Progenitor cell of endocrine pancreas (in vitro differentiated cells): ENCODE results near the gene TMEM54. TPM values are rescaled to one million over a fixed set of nuclear protein-coding genes. Genes with fewer than 3 reads are reported as not detected.
A peak's percentile ranks its signal among the peaks of the same experiment; 100 is the strongest.
"Not testable (repeated sequence)": the region's sequence is repeated elsewhere in the genome, so short reads cannot be mapped to it uniquely, and the experiment has no call there.

Experiments
- DNase-seq: peaks from one replicate; pipeline ENCODE4 v3.0.0; 2021; ENCODE audit warnings: low spot score; ENCODE audit not compliant: unreplicated experiment
- H3K27ac Mint-ChIP-seq: 2 replicates; pipeline ENCODE4 v1.8.0; 2021; ENCODE audit warnings: mild to moderate bottlenecking, moderate library complexity, mixed read lengths
- H3K27me3 Mint-ChIP-seq: 2 replicates; pipeline ENCODE4 v1.8.0; 2021; ENCODE audit warnings: mixed read lengths
- H3K36me3 Mint-ChIP-seq: 2 replicates; pipeline ENCODE4 v1.8.0; 2022; ENCODE audit warnings: mixed read lengths; ENCODE audit not compliant: insufficient read depth
- H3K4me1 Mint-ChIP-seq: 2 replicates; pipeline ENCODE4 v1.8.0; 2021; ENCODE audit warnings: low read depth, mixed read lengths
- H3K4me3 Mint-ChIP-seq: 2 replicates; pipeline ENCODE4 v1.8.0; 2021; ENCODE audit warnings: low read depth, mild to moderate bottlenecking, moderate library complexity, mixed read lengths
- H3K9me3 Mint-ChIP-seq: 2 replicates; pipeline ENCODE4 v1.8.0; 2021; ENCODE audit warnings: low read depth, mixed read lengths
- CTCF ChIP-seq: fragments of 200-600 bp; sonication (generic); IDR thresholded peaks from one replicate; pipeline ENCODE4 v1.5.0; 2021; ENCODE audit warnings: antibody characterized with exemption, mild to moderate bottlenecking; ENCODE audit not compliant: unreplicated experiment
- total RNA-seq: library from RNA; stranded (reverse); gene quantifications from 2 replicates; pipeline ENCODE4 v1.2.1, GENCODE V29; 2021

TMEM54 gene
- total RNA-seq, 1 donor from 2014 or later: 27.0 TPM

GRCh38 chr1:32907435-32907834 lies 6.2 kb upstream of the TMEM54 start:
- no peak overlapping the region for H3K27ac Mint-ChIP-seq
- H3K36me3 Mint-ChIP-seq: no peaks in the 10 kb centered on the region
- TF ChIP-seq CTCF: no peak
- no peak overlapping the region for H3K4me3 Mint-ChIP-seq
- no peaks in the 10 kb centered on the region for H3K4me1 Mint-ChIP-seq
- H3K27me3 Mint-ChIP-seq: peaks cover 9% of the 10 kb centered on the region
- peaks cover 3% of the 10 kb centered on the region for H3K9me3 Mint-ChIP-seq
- DNase-seq: no peak

GRCh38 chr1:32906654-32907053 lies 5.5 kb upstream of the TMEM54 start:
- Mint-ChIP-seq H3K27me3 (peaks cover 14% of the 10 kb centered on the region), H3K9me3 (peaks cover 3% of the 10 kb centered on the region), H3K36me3 (no peaks in the 10 kb centered on the region), H3K27ac (no peak overlapping the region), H3K4me1 (no peaks in the 10 kb centered on the region), H3K4me3 (no peak overlapping the region)
- DNase-seq: no peak
- no peak for TF ChIP-seq CTCF

GRCh38 chr1:32905588-32905987 lies 4.4 kb upstream of the TMEM54 start:
- H3K36me3 Mint-ChIP-seq, H3K4me3 Mint-ChIP-seq, H3K4me1 Mint-ChIP-seq, H3K27ac Mint-ChIP-seq, DNase-seq, H3K9me3 Mint-ChIP-seq: not testable (repeated sequence)
- H3K27me3 Mint-ChIP-seq: peaks cover 18% of the 10 kb centered on the region

- DNase-seq: no peak
- no peak overlapping the region for H3K27ac Mint-ChIP-seq
- no peak overlapping the region for H3K4me3 Mint-ChIP-seq
- H3K4me1 Mint-ChIP-seq: no peaks in the 10 kb centered on the region
- no peak for TF ChIP-seq CTCF
- H3K27me3 Mint-ChIP-seq: peaks cover 24% of the 10 kb centered on the region
- no peaks in the 10 kb centered on the region for H3K36me3 Mint-ChIP-seq
- no peaks in the 10 kb centered on the region for H3K9me3 Mint-ChIP-seq
These were observed 3.6 kb upstream of the TMEM54 start for GRCh38 chr1:32904797-32905196.

GRCh38 chr1:32903991-32904785 lies 3.0 kb upstream of the TMEM54 start:
- Mint-ChIP-seq H3K27me3 (peaks cover 28% of the 10 kb centered on the region), H3K4me3 (no peak overlapping the region), H3K36me3 (no peaks in the 10 kb centered on the region), H3K27ac (no peak overlapping the region), H3K4me1 (no peaks in the 10 kb centered on the region), H3K9me3 (no peaks in the 10 kb centered on the region)
- no peak for TF ChIP-seq CTCF
- no peak for DNase-seq

- H3K27ac Mint-ChIP-seq: no peak overlapping the region
- no peaks in the 10 kb centered on the region for H3K9me3 Mint-ChIP-seq
These were observed 1.3 kb upstream of the TMEM54 start for GRCh38 chr1:32902535-32902920.

More at GRCh38 chr1:32902535-32902920, 1.3 kb upstream of the TMEM54 start:
- DNase-seq: no peak
- TF ChIP-seq CTCF: no peak
- Mint-ChIP-seq H3K27me3 (peaks cover 38% of the 10 kb centered on the region), H3K4me1 (no peaks in the 10 kb centered on the region), H3K4me3 (peak overlapping the region; percentile 65), H3K36me3 (no peaks in the 10 kb centered on the region)
